ENCODE measurements around the gene RRH. TPM values are rescaled to one million over a fixed set of nuclear protein-coding genes. Genes with fewer than 3 reads are reported as not detected.
"Not testable (repeated sequence)": the region's sequence is repeated elsewhere in the genome, so short reads cannot be mapped to it uniquely, and the experiment has no call there.

The RRH gene
- total and polyA plus RNA-seq, 12 donors = 0.03 TPM; not detected in 11

DNA sequence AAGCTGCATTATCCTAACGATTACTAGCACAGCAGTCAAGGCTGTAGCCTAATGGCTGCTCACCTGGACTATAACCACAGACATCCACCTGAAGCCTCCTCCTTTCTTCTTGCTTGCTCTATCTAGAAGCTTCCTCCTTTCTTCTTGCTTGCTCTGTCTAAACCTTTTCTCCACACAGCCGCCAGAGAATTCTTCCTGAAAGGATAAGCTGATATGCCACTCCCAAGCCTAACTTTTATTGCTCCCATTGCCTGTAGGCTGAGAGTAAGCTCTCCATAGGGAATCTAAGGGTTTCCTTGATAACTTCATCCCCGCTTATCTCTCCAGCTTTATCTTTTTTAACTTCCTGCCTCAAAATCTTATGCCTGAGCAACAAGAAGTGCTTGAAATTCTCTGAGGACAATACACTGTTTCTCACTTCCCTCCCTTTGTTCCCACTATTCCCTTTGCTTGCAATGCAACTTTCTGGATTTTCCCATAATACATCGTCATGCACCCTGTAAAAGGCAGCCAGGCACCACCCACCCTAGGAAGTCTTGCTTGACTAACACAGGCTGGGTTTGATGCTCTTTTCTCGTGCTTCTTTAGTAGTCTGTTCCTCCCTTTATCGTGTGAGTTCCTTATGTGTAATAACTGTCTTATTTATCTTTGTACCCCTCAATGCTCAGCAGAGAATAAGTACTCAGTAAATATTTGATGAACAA lies 18.8 kb downstream of the RRH start:
- DNase-seq (no peak), ATAC-seq (no peak)
- Histone ChIP-seq H3K4me1 (no peaks in the 10 kb centered on the region), H3K9me3 (no peaks in the 10 kb centered on the region), H3K4me3 (no peak overlapping the region), H3K27ac (no peak overlapping the region), H3K27me3 (no peaks in the 10 kb centered on the region), H3K36me3 (no peaks in the 10 kb centered on the region)
- intact Hi-C loops (cut with DNase I) = no loop called here
- 33% methylated on average over 6 of the region's 6 CpGs for WGBS, 2 donors
- TF ChIP-seq, protein P1, sequence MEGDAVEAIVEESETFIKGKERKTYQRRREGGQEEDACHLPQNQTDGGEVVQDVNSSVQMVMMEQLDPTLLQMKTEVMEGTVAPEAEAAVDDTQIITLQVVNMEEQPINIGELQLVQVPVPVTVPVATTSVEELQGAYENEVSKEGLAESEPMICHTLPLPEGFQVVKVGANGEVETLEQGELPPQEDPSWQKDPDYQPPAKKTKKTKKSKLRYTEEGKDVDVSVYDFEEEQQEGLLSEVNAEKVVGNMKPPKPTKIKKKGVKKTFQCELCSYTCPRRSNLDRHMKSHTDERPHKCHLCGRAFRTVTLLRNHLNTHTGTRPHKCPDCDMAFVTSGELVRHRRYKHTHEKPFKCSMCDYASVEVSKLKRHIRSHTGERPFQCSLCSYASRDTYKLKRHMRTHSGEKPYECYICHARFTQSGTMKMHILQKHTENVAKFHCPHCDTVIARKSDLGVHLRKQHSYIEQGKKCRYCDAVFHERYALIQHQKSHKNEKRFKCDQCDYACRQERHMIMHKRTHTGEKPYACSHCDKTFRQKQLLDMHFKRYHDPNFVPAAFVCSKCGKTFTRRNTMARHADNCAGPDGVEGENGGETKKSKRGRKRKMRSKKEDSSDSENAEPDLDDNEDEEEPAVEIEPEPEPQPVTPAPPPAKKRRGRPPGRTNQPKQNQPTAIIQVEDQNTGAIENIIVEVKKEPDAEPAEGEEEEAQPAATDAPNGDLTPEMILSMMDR (IDR thresholded peaks at IDR 0.05) = no peak

DNA sequence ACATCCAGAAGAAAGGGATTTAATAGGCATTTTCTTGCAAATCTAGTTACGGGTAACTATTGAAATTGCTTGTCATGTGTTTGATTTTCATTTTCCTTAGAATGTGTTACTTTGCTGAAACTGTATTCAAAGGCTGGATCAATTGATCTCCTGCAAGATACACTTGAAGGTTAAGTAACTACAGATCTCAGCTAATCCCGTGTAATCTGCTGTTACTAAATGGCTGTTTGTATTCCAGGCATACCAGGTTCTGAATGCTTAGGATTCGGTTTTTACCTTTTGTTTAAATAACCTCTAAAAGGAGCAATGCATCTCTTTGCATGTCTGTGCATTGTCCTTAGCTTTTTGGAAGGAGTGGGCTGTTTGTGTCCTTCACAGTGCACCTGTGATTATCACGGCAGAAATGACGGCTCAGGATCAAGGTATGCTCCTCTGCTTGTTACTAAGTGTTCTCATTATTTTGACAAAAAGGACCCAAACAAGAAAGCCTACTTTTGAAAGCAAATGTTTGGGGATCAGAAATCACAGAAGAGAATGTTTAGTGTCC lies 20.2 kb downstream of the RRH start, which contains the start of gene LRIT3:
Gene LRIT3 (plus strand): TSS at position 212 of the 547 bp plus-strand sequence. CDS start 95 bp downstream, at position 307.
- no peaks in the 10 kb centered on the region for H3K36me3 ChIP-seq
- TF ChIP-seq, protein P1 (IDR thresholded peaks at IDR 0.05) = no peak
- no peak within 1 kb of the TSS for H3K27ac ChIP-seq
- intact Hi-C loops (cut with DNase I) = no loop called here
- H3K4me3 ChIP-seq = no peak within 1 kb of the TSS
- H3K9me3 ChIP-seq = no peaks in the 10 kb centered on the region
- ATAC-seq = no peak
- no peak for DNase-seq
- 81 to 89% methylated on average over 5 of the region's 5 CpGs for WGBS, 2 donors
- no peaks in the 10 kb centered on the region for H3K27me3 ChIP-seq
- H3K4me1 ChIP-seq = no peaks in the 10 kb centered on the region

DNA sequence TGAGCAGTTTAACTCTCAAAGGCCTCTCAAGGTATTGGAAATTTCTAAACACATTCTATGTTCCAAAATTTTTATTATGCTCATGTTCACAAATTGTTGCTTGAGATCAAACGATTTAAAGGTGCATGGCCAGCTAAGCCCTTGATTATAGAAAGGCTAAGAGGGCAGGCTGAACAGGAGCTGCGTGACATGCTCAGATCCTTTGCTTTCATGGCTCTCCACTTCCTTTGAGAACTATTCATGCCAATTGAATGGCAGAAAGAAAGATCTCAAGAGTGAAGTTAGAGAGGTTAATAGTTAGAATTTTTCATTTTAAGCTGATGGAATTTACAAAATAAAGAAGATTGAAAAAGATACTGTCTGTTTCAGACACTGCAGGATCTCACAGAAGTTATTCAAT lies 20.7 kb downstream of the RRH start:
- Histone ChIP-seq H3K4me3 (no peak overlapping the region), H3K9me3 (no peaks in the 10 kb centered on the region), H3K27ac (no peak overlapping the region), H3K4me1 (no peaks in the 10 kb centered on the region), H3K27me3 (no peaks in the 10 kb centered on the region), H3K36me3 (no peaks in the 10 kb centered on the region)
- intact Hi-C loops (cut with DNase I) = no loop called here
- 73 to 80% methylated on average over 2 of the region's 2 CpGs for WGBS, 2 donors
- DNase-seq = no peak
- TF ChIP-seq, protein P1 (IDR thresholded peaks at IDR 0.05) = no peak
- no peak for ATAC-seq

DNA sequence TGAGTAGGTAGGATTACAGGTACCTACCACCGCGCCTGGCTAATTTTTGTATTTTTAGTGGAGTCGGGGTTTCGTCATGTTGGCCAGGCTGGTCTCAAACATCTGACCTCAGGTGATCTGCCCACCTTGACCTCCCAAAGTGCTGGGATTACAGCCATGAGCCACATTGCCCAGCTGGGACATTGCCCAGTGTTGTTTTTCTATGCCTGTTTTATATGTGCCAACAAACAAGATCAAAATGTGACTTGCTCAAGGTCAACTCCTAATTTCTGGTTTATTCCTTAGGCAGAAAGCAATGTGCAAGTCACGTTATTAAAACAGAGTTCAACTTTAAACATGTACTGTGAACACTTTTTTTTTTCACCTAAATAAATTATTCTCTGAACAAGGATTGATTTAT lies 22.8 kb downstream of the RRH start:
- H3K9me3 ChIP-seq = no peaks in the 10 kb centered on the region
- DNase-seq (no peak), ATAC-seq (no peak)
- H3K4me3 ChIP-seq = no peak overlapping the region
- TF ChIP-seq, protein P1 (IDR thresholded peaks at IDR 0.05) = no peak
- H3K27ac ChIP-seq = no peak overlapping the region
- intact Hi-C loops (cut with DNase I) = no loop called here
- H3K4me1 ChIP-seq = no peaks in the 10 kb centered on the region
- no peaks in the 10 kb centered on the region for H3K27me3 ChIP-seq
- no peaks in the 10 kb centered on the region for H3K36me3 ChIP-seq
- WGBS, 2 donors = 70 to 81% methylated on average over 5 of the region's 5 CpGs

DNA sequence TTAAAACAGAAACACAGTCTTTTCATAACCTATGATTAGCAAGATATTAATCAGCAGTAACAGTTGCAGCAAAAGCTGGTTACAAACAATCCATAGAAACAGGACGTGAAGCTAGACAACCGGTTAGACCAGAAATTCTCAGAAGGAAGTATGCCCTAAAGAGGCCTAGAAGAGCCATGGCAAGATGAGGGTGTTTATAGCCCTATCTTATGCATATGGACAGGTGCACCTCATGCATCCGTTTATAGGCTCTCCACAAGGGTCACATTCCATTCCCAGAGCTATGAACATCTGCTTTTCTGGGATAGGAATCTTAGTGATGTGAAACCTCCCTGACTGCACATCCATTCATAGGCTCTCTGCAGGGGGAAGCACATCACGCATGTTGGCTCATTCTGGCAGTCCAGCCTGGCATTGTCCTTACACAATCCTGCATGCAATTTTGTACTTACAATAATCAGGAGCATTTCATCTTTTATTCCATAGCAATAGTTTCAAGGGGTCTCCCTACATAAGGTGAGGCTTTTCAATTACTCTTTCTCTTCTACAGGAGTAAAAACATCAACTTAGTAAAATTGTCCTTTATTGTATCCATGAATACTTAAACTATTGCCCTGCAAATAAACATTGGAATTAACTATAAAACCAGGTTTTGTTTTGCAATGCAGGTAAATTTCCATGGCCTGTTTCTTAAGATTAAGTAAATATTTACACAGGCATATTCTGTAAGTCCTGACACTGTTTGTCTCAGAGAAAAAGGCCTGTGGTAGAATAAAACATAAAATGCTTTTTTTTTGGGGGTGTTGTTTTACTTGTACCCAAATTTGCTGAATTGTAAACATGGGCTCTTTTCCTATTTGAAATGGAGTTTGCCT lies 31.9 kb downstream of the RRH start:
- peaks cover 0 to 32% (median 0%) of the 10 kb centered on the region in 11 donors for H3K9me3 ChIP-seq
- H3K27me3 ChIP-seq; H3K4me3 ChIP-seq; H3K36me3 ChIP-seq; DNase-seq; ATAC-seq; H3K4me1 ChIP-seq; H3K27ac ChIP-seq; intact Hi-C loops (cut with DNase I): not testable (repeated sequence)
- WGBS, 2 donors = 89% methylated on average over 4 of the region's 4 CpGs
